ENCODE measurements around the gene RPL7L1.

The RPL7L1 gene

DNA sequence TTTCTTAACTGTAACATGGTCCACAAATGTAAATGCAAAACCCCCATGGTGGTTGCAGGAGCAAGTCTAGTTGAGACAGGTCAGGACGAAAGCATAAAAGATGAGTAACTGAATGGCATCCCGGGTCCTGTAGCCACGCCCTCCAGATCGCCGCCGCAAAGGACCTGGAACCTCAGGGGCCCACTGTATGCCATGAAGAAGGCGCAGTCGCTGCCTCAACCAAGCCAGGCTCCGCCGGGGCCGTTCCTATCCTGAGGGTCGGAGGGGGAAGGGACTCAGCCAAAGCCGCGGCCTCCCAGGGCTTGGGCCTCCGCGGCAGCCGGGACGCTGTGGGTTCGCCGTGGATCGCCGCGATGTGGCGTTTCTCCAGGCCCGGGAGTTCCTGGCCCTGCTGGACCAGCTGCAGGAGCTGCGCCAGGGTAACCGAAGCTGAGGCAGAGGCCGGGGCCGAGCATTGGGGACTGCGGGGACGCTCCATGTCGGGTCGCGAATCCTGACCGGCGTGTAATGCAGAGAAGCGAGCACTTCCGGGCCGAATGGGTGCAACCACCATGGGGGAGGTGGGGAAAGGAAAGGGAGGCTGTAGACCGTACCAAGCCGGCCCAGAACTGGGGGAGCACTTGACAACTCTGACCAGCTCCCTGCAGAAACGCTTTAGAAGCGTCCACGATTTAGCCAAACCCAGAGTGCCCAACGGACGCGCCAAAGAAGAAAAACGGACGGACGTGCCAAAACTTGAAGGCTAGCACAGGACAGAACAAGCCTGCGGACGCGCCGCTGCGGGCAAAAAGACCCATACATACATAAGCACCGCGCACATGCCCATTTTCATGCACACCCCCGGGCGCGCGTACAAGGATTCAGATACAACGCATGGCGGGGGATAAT, 11.1 kb downstream of the RPL7L1 start (continued):
- TF ChIP-seq, protein P1, sequence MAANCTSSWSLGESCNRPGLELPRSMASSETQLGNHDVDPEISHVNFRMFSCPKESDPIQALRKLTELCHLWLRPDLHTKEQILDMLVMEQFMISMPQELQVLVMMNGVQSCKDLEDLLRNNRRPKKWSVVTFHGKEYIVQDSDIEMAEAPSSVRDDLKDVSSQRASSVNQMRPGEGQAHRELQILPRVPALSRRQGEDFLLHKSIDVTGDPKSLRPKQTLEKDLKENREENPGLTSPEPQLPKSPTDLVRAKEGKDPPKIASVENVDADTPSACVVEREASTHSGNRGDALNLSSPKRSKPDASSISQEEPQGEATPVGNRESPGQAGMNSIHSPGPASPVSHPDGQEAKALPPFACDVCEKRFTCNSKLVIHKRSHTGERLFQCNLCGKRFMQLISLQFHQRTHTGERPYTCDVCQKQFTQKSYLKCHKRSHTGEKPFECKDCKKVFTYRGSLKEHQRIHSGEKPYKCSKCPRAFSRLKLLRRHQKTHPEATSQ (tag by site-specific recombination; IDR thresholded peaks at IDR 0.05) = peak; percentile 95
- TF ChIP-seq GLI4 (tag by site-specific recombination; IDR thresholded peaks at IDR 0.05) (no peak), ZNF223 (tag by site-specific recombination; IDR thresholded peaks at IDR 0.05) (0 out of 2 replicates have a peak, but pooled peaks have one; percentile 18), ZNF133 (tag by site-specific recombination; IDR thresholded peaks at IDR 0.05) (no peak), SALL2 (tag by site-specific recombination; IDR thresholded peaks at IDR 0.05; ENCODE audit: borderline replicate concordance) (no peak), ZNF24 (tag by site-specific recombination; IDR thresholded peaks at IDR 0.05) (peak; percentile 91), ZSCAN23 (tag by site-specific recombination; IDR thresholded peaks at IDR 0.05) (no peak), ZNF19 (tag by site-specific recombination; IDR thresholded peaks at IDR 0.05; ENCODE audit: low read depth) (no peak), ZNF16 (tag by site-specific recombination; IDR thresholded peaks at IDR 0.05; ENCODE audit: low read depth) (no peak), ZBTB21 (tag by site-specific recombination; IDR thresholded peaks at IDR 0.05) (no peak), REST (tag by site-specific recombination; IDR thresholded peaks at IDR 0.05) (peak; percentile 55), PRDM1 (tag by site-specific recombination; IDR thresholded peaks at IDR 0.05) (0 out of 2 replicates have a peak, but pooled peaks have one; percentile 28), ZNF341 (tag by site-specific recombination; IDR thresholded peaks at IDR 0.05; ENCODE audit: low read depth) (peak; percentile 66), GLIS1 (tag by site-specific recombination; IDR thresholded peaks at IDR 0.05) (peak; percentile 97), PRDM10 (tag by site-specific recombination; IDR thresholded peaks at IDR 0.05) (peak; percentile 99), GFI1B (tag by site-specific recombination; IDR thresholded peaks at IDR 0.05) (peak; percentile 44; the same call in 1 of the 2 replicates), ZNF433 (tag by site-specific recombination; IDR thresholded peaks at IDR 0.05; ENCODE audit: low read depth) (no peak), ZNF2 (tag by site-specific recombination; IDR thresholded peaks at IDR 0.05) (peak; percentile 94), ZNF580 (tag by site-specific recombination; IDR thresholded peaks at IDR 0.05) (peak; percentile 95)
- TF ChIP-seq, protein P2, sequence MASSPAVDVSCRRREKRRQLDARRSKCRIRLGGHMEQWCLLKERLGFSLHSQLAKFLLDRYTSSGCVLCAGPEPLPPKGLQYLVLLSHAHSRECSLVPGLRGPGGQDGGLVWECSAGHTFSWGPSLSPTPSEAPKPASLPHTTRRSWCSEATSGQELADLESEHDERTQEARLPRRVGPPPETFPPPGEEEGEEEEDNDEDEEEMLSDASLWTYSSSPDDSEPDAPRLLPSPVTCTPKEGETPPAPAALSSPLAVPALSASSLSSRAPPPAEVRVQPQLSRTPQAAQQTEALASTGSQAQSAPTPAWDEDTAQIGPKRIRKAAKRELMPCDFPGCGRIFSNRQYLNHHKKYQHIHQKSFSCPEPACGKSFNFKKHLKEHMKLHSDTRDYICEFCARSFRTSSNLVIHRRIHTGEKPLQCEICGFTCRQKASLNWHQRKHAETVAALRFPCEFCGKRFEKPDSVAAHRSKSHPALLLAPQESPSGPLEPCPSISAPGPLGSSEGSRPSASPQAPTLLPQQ (tag by site-specific recombination; IDR thresholded peaks at IDR 0.05) = peak; percentile 98
- TF ChIP-seq, protein P3, sequence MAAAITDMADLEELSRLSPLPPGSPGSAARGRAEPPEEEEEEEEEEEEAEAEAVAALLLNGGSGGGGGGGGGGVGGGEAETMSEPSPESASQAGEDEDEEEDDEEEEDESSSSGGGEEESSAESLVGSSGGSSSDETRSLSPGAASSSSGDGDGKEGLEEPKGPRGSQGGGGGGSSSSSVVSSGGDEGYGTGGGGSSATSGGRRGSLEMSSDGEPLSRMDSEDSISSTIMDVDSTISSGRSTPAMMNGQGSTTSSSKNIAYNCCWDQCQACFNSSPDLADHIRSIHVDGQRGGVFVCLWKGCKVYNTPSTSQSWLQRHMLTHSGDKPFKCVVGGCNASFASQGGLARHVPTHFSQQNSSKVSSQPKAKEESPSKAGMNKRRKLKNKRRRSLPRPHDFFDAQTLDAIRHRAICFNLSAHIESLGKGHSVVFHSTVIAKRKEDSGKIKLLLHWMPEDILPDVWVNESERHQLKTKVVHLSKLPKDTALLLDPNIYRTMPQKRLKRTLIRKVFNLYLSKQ (tag by site-specific recombination; IDR thresholded peaks at IDR 0.05; ENCODE audit: borderline replicate concordance) = no peak
- TF ChIP-seq, protein P4, sequence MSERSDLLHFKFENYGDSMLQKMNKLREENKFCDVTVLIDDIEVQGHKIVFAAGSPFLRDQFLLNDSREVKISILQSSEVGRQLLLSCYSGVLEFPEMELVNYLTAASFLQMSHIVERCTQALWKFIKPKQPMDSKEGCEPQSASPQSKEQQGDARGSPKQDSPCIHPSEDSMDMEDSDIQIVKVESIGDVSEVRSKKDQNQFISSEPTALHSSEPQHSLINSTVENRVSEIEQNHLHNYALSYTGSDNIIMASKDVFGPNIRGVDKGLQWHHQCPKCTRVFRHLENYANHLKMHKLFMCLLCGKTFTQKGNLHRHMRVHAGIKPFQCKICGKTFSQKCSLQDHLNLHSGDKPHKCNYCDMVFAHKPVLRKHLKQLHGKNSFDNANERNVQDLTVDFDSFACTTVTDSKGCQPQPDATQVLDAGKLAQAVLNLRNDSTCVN (tag by site-specific recombination; optimal IDR thresholded peaks at IDR 0.05) = peak; percentile 94
- TF ChIP-seq, protein P5, sequence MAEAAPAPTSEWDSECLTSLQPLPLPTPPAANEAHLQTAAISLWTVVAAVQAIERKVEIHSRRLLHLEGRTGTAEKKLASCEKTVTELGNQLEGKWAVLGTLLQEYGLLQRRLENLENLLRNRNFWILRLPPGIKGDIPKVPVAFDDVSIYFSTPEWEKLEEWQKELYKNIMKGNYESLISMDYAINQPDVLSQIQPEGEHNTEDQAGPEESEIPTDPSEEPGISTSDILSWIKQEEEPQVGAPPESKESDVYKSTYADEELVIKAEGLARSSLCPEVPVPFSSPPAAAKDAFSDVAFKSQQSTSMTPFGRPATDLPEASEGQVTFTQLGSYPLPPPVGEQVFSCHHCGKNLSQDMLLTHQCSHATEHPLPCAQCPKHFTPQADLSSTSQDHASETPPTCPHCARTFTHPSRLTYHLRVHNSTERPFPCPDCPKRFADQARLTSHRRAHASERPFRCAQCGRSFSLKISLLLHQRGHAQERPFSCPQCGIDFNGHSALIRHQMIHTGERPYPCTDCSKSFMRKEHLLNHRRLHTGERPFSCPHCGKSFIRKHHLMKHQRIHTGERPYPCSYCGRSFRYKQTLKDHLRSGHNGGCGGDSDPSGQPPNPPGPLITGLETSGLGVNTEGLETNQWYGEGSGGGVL (tag by site-specific recombination; IDR thresholded peaks at IDR 0.05) = no peak
